Activated B cell treated with CpG ODN at 0.5 μM for 24 hours (primary cell): ENCODE data around the gene BEND3. TPM values are rescaled to one million over a fixed set of nuclear protein-coding genes. Genes with fewer than 3 reads are reported as not detected.

Source experiments
- ATAC-seq: fragments of 200-7000 bp; cut with Tn5 transposase; one replicate; pipeline ENCODE4 v1.10.0; 2021; ENCODE audit warnings: low read depth, mild to moderate bottlenecking, moderate library complexity
- CTCF ChIA-PET: fragments of 350-600 bp; sonication (Branson Sonifier 250); formaldehyde crosslinking; loops from one replicate; lab custom pipeline; 2021; ENCODE audit warnings: antibody characterized with exemption; lab: Charles Lee
- POLR2A ChIA-PET: fragments of 350-600 bp; sonication (Branson Sonifier 250); formaldehyde crosslinking; loops from one replicate; lab custom pipeline; 2021; ENCODE audit warnings: antibody characterized with exemption; lab: Charles Lee
- DNase-seq: peaks from one replicate; pipeline ENCODE4 v3.0.0; 2022
- H3K27ac Mint-ChIP-seq: one replicate; pipeline ENCODE4 v1.8.0; 2020; ENCODE audit warnings: mixed read lengths
- H3K27me3 Mint-ChIP-seq: one replicate; pipeline ENCODE4 v1.8.0; 2021; ENCODE audit warnings: mixed read lengths
- H3K36me3 Mint-ChIP-seq: one replicate; pipeline ENCODE4 v1.8.0; 2021; ENCODE audit warnings: low read depth, mixed read lengths
- H3K4me1 Mint-ChIP-seq: one replicate; pipeline ENCODE4 v1.8.0; 2021; ENCODE audit warnings: mixed read lengths
- H3K4me3 Mint-ChIP-seq: one replicate; pipeline ENCODE4 v1.8.0; 2020; ENCODE audit warnings: mild to moderate bottlenecking, mixed read lengths
- H3K9me3 Mint-ChIP-seq: one replicate; pipeline ENCODE4 v1.8.0; 2020; ENCODE audit warnings: mixed read lengths
- intact Hi-C: fragments of 100-400 bp; cut with micrococcal nuclease; formaldehyde crosslinking; loops from one replicate; pipeline ENCODE4 v1.15.1; 2024
- total RNA-seq: library from RNA; stranded (reverse); gene quantifications from 2 replicates; pipeline ENCODE4 v1.2.3, GENCODE V29; 2022
- TF ChIP-seq, protein P1 (sequence below): fragments of 200-600 bp; IDR thresholded peaks from one replicate; pipeline ENCODE4 v1.8.0; 2022; ENCODE audit warnings: antibody characterized with exemption, mild to moderate bottlenecking

BEND3 gene
- total RNA-seq, 1 donor from 2014 or later: 3.7 TPM

DNA sequence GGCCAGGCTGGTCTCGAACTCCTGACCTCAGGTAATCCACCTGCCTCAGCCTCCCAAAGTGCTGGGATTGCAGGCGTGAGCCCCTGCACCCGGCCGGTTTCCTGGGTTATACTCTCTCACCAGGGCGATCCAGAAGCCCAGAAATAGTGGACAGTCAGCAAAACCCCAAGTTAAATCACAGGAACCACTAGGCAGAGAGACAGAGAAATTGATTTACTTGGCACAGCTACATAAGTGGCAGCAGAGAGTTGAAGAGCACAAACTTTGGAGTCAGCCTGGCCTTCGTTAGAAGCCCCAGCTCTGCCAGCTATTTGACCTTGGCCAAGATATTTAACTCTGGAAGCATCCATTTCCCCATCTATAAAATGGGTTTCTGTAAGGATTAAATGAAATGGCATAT is 54.6 kb downstream of the BEND3 start:
- no peaks in the 10 kb centered on the region for H3K36me3 Mint-ChIP-seq
- CTCF ChIA-PET: no interaction called here
- intact Hi-C loops: no loop called here

DNA sequence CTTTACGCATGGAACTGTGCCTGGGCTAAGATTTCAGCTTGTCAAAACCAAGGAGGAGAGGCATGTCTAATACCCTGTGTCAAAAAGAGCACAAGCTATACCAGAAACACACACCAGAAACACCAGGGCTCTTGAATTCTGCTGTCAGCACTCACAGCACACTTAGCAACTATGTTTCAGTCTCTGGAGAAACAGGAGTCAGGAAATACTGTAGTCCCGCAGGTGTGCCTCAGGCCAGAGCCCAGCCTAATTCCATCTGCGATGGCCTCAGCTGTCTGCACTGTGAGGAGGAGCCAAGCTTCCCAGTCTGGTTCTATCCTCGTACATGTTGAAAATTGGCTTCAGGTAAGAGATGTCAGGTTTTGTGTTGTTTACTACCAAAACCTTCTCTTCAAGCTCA is 55.7 kb downstream of the BEND3 start:
- Mint-ChIP-seq H3K9me3 (no peaks in the 10 kb centered on the region), H3K4me3 (no peak overlapping the region), H3K36me3 (no peaks in the 10 kb centered on the region), H3K27me3 (no peaks in the 10 kb centered on the region), H3K4me1 (peaks cover 17% of the 10 kb centered on the region), H3K27ac (no peak overlapping the region)
- DNase-seq (no peak), ATAC-seq (no peak)
- CTCF ChIA-PET: no interaction called here
- POLR2A ChIA-PET: no interaction called here
- TF ChIP-seq, protein P1, sequence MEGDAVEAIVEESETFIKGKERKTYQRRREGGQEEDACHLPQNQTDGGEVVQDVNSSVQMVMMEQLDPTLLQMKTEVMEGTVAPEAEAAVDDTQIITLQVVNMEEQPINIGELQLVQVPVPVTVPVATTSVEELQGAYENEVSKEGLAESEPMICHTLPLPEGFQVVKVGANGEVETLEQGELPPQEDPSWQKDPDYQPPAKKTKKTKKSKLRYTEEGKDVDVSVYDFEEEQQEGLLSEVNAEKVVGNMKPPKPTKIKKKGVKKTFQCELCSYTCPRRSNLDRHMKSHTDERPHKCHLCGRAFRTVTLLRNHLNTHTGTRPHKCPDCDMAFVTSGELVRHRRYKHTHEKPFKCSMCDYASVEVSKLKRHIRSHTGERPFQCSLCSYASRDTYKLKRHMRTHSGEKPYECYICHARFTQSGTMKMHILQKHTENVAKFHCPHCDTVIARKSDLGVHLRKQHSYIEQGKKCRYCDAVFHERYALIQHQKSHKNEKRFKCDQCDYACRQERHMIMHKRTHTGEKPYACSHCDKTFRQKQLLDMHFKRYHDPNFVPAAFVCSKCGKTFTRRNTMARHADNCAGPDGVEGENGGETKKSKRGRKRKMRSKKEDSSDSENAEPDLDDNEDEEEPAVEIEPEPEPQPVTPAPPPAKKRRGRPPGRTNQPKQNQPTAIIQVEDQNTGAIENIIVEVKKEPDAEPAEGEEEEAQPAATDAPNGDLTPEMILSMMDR: no peak
- intact Hi-C loops: no loop called here

More for the DNA sequence above, 54.6 kb downstream of the BEND3 start:
- Mint-ChIP-seq H3K27me3 (no peaks in the 10 kb centered on the region), H3K27ac (no peak overlapping the region), H3K4me1 (peaks cover 20% of the 10 kb centered on the region), H3K4me3 (no peak overlapping the region), H3K9me3 (no peaks in the 10 kb centered on the region)
- TF ChIP-seq, protein P1: no peak
- no peak for DNase-seq
- POLR2A ChIA-PET: no interaction called here
- ATAC-seq: no peak

DNA sequence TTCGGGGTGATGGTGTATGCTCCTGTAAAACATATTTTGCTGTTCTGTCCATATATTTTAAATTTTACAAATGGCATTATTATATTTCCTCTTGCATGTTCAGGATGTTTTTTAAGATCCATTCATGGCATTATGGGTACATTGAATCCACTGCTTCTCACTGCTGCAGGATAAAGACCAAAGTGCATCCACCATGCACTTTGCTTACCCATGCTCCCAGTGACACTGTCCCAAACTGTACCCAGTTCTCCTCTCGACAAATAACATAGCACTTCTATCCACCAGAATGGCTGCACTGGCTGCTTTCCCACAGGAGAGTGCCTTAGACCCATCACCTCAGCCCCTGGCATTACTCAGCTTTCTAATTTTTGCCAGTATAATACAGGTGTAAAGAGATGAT is 57.6 kb downstream of the BEND3 start:
- intact Hi-C loops: no loop called here
- Mint-ChIP-seq H3K4me3 (no peak overlapping the region), H3K27ac (no peak overlapping the region), H3K4me1 (peaks cover 14% of the 10 kb centered on the region), H3K27me3 (no peaks in the 10 kb centered on the region), H3K9me3 (no peaks in the 10 kb centered on the region), H3K36me3 (no peaks in the 10 kb centered on the region)
- TF ChIP-seq, protein P1: no peak
- POLR2A ChIA-PET: interaction anchor here (0.6 kb wide), 1 partner anchor 1441 kb away, joined by 4 read pairs; no protein-coding TSS in a partner anchor
- CTCF ChIA-PET: no interaction called here
- ATAC-seq (no peak), DNase-seq (no peak)

DNA sequence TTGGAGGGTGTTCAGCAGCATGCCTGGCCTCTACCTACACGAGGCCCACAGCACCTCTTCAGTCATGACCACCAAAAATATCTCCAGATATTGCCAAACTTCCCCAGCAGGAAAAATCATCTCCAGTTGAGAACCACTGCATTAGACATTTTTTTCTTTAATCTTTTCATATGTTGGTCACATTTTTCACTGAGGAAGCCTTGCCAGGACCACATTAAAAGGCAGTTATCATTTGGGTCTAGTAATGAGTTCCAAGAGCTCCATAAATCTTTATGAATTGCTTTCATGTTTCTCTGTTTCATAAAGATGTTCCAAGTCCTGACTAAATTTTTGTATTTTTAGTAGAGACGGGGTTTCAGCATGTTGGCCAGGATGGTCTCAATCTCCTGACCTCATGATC is 58.5 kb downstream of the BEND3 start:
- peaks cover 12% of the 10 kb centered on the region for H3K4me1 Mint-ChIP-seq
- no peak overlapping the region for H3K4me3 Mint-ChIP-seq
- H3K36me3 Mint-ChIP-seq: peaks cover under 1% of the 10 kb centered on the region
- no peaks in the 10 kb centered on the region for H3K9me3 Mint-ChIP-seq
- TF ChIP-seq, protein P1: no peak
- H3K27ac Mint-ChIP-seq: no peak overlapping the region
- CTCF ChIA-PET: no interaction called here
- ATAC-seq (no peak), DNase-seq (no peak)
- no peaks in the 10 kb centered on the region for H3K27me3 Mint-ChIP-seq
- POLR2A ChIA-PET: no interaction called here
- intact Hi-C loops: no loop called here

DNA sequence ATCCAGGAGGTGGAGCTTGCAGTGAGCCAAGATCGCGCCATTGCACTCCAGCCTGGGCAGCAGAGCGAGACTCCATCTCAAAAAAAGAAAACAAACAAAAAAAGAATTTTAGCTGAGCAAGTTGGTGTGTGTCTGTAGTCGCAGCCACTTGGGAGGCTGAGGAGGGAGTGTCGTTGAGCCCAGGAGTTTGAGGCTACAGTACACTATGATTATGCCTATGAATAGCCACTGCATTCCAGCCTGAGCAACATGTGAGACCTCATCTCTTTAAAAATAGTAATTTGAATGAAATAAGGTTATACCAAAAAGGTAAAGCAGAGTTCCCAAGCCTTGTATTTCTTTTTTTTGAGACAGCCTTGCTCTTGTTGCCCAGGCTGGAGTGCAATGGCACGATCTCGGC is 67.5 kb downstream of the BEND3 start:
- H3K27ac Mint-ChIP-seq: no peak overlapping the region
- H3K4me3 Mint-ChIP-seq: no peak overlapping the region
- CTCF ChIA-PET: no interaction called here
- H3K4me1 Mint-ChIP-seq: no peaks in the 10 kb centered on the region
- DNase-seq (no peak), ATAC-seq (no peak)
- TF ChIP-seq, protein P1: no peak
- POLR2A ChIA-PET: no interaction called here
- H3K27me3 Mint-ChIP-seq: no peaks in the 10 kb centered on the region
- no peaks in the 10 kb centered on the region for H3K9me3 Mint-ChIP-seq
- H3K36me3 Mint-ChIP-seq: peaks cover 46% of the 10 kb centered on the region
- intact Hi-C loops: no loop called here
